Measurements from ENCODE around the gene ELP5.

Gene ELP5

GRCh38 chr17:7262192-7262934 is 10.3 kb downstream of the ELP5 start, which contains the start of gene CLDN7:
Gene CLDN7 (minus strand): TSS chr17:7262478. CDS start chr17:7262043, 435 bp downstream.
- Histone ChIP-seq H3K4me3 (ENCODE audit: low read length) (peak within 1 kb of the TSS; percentile 59), H3K9me3 (replicated peaks; ENCODE audit: low read length) (no peaks in the 10 kb centered on the region), H3K9ac (ENCODE audit: low read depth, low read length) (peak within 1 kb of the TSS; percentile 67), H3K36me3 (ENCODE audit: insufficient read depth, low read length) (peaks cover 14% of the 10 kb centered on the region), H3K27me3 (ENCODE audit: control insufficient read depth, insufficient read depth, low read length) (no peaks in the 10 kb centered on the region), H3K4me2 (ENCODE audit: low read length) (peak within 1 kb of the TSS; percentile 86), H3K4me1 (ENCODE audit: control insufficient read depth, insufficient read depth, low read length) (peaks cover 56% of the 10 kb centered on the region)

DNA sequence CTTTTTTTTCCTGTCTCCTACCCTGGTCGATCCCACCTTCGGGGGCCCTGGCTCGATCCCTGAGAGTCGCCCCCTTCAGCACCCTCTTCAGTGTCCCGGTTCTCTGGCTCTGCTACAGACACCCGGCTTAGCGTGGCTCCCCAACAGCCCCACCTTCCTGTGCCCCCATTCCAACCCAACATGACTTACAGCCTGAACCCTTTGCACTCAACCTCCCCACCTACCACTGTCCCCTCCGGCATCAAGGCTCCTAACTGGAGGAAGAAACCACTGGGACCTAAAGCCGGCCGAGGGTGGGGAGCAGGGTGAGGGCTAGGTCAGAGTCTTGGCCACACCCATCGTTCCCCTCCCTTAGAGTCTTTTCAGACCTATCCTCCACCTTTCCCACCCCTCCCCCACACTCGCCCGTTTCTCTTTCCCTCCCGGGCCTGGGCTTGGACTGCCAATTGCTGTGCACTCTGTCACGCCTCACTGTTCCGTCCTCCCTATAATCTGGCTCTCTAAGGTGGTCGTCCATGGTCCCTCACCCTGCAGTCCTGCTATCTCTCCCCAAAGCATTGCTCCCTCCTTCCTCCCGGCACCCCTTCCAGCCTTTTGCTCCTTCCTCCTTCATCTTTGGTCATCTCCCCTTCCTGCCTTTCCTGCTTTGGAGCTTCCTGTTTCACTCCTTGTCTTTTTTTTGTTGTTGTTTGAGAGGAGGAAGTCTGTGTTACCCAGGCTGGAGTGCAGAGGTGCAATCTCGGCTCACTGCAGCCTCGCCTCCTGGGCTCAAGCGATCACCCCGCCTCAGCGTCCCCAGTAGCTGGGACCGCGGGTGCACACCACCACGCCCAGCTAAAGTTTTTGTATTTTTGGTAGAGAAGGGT is 11.2 kb downstream of the ELP5 start:
- H3K9ac ChIP-seq (ENCODE audit: low read depth, low read length) = peak overlapping the region; percentile 31
- peak overlapping the region; percentile 86 for H3K4me2 ChIP-seq (ENCODE audit: low read length)
- peaks cover 56% of the 10 kb centered on the region for H3K4me1 ChIP-seq (ENCODE audit: control insufficient read depth, insufficient read depth, low read length)
- H3K36me3 ChIP-seq (ENCODE audit: insufficient read depth, low read length) = peaks cover 14% of the 10 kb centered on the region
- H3K27me3 ChIP-seq (ENCODE audit: control insufficient read depth, insufficient read depth, low read length) = no peaks in the 10 kb centered on the region
- peak overlapping the region; percentile 59 for H3K4me3 ChIP-seq (ENCODE audit: low read length)
- H3K9me3 ChIP-seq (replicated peaks; ENCODE audit: low read length) = no peaks in the 10 kb centered on the region

DNA sequence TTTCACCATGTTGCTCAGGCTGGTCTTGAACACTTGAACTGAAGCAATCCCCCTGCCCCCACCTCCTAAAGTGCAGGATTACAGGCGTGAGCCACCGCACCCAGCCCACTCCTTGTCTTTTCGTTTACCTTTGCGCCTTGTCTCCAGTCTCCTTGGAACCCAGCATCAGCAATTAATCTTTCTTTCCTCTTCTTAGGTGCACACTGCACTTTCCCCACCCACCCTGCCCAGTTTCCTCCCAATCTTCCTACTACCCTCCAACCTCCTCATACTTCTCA is 11.7 kb downstream of the ELP5 start:
- H3K4me3 ChIP-seq (ENCODE audit: low read length) = no peak overlapping the region
- H3K4me2 ChIP-seq (ENCODE audit: low read length) = peak overlapping the region; percentile 14
- no peaks in the 10 kb centered on the region for H3K9me3 ChIP-seq (replicated peaks; ENCODE audit: low read length)
- H3K27me3 ChIP-seq (ENCODE audit: control insufficient read depth, insufficient read depth, low read length) = no peaks in the 10 kb centered on the region
- peaks cover 53% of the 10 kb centered on the region for H3K4me1 ChIP-seq (ENCODE audit: control insufficient read depth, insufficient read depth, low read length)
- no peak overlapping the region for H3K9ac ChIP-seq (ENCODE audit: low read depth, low read length)
- peaks cover 10% of the 10 kb centered on the region for H3K36me3 ChIP-seq (ENCODE audit: insufficient read depth, low read length)

DNA sequence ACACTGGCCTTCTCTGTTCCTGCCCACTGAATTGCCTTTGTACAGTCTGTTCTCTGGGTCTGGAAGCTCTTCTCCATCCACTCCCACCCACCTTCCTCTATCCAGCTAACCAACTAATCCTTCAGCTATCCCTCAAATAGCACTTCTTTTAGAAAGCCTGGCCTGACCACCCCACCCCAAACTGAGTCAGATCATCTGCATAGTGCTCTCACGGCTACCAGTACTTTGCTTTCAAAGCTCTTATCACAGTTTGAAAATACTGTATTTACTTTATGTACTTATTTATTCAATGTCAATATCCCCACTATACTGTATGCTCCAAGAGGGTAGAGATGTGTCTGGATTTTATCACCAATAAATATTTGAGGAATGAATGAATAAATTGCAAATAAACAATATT is 14.8 kb downstream of the ELP5 start:
- H3K4me2 ChIP-seq (ENCODE audit: low read length) = peak overlapping the region; percentile 10
- peaks cover 28% of the 10 kb centered on the region for H3K4me1 ChIP-seq (ENCODE audit: control insufficient read depth, insufficient read depth, low read length)
- no peaks in the 10 kb centered on the region for H3K9me3 ChIP-seq (replicated peaks; ENCODE audit: low read length)
- H3K9ac ChIP-seq (ENCODE audit: low read depth, low read length) = no peak overlapping the region
- H3K36me3 ChIP-seq (ENCODE audit: insufficient read depth, low read length) = no peaks in the 10 kb centered on the region
- H3K4me3 ChIP-seq (ENCODE audit: low read length) = peak overlapping the region; percentile 13
- no peaks in the 10 kb centered on the region for H3K27me3 ChIP-seq (ENCODE audit: control insufficient read depth, insufficient read depth, low read length)

GRCh38 chr17:7279448-7279847 is 27.4 kb downstream of the ELP5 start:
- H3K4me3 ChIP-seq (ENCODE audit: low read length) = no peak overlapping the region
- no peak overlapping the region for H3K9ac ChIP-seq (ENCODE audit: low read depth, low read length)
- H3K4me1 ChIP-seq (ENCODE audit: control insufficient read depth, insufficient read depth, low read length) = peaks cover 17% of the 10 kb centered on the region
- peaks cover 27% of the 10 kb centered on the region for H3K27me3 ChIP-seq (ENCODE audit: control insufficient read depth, insufficient read depth, low read length)
- H3K9me3 ChIP-seq (replicated peaks; ENCODE audit: low read length) = no peaks in the 10 kb centered on the region
- no peaks in the 10 kb centered on the region for H3K36me3 ChIP-seq (ENCODE audit: insufficient read depth, low read length)
- no peak overlapping the region for H3K4me2 ChIP-seq (ENCODE audit: low read length)

- peak overlapping the region; percentile 90 for H3K4me2 ChIP-seq (ENCODE audit: low read length)
- H3K9ac ChIP-seq (ENCODE audit: low read depth, low read length) = peak overlapping the region; percentile 52
- H3K9me3 ChIP-seq (replicated peaks; ENCODE audit: low read length) = no peaks in the 10 kb centered on the region
- H3K36me3 ChIP-seq (ENCODE audit: insufficient read depth, low read length) = no peaks in the 10 kb centered on the region
- peaks cover 17% of the 10 kb centered on the region for H3K4me1 ChIP-seq (ENCODE audit: control insufficient read depth, insufficient read depth, low read length)
- H3K4me3 ChIP-seq (ENCODE audit: low read length) = peak overlapping the region; percentile 67
- peaks cover 34% of the 10 kb centered on the region for H3K27me3 ChIP-seq (ENCODE audit: control insufficient read depth, insufficient read depth, low read length)
These were observed 28.6 kb downstream of the ELP5 start for GRCh38 chr17:7280519-7281073.

DNA sequence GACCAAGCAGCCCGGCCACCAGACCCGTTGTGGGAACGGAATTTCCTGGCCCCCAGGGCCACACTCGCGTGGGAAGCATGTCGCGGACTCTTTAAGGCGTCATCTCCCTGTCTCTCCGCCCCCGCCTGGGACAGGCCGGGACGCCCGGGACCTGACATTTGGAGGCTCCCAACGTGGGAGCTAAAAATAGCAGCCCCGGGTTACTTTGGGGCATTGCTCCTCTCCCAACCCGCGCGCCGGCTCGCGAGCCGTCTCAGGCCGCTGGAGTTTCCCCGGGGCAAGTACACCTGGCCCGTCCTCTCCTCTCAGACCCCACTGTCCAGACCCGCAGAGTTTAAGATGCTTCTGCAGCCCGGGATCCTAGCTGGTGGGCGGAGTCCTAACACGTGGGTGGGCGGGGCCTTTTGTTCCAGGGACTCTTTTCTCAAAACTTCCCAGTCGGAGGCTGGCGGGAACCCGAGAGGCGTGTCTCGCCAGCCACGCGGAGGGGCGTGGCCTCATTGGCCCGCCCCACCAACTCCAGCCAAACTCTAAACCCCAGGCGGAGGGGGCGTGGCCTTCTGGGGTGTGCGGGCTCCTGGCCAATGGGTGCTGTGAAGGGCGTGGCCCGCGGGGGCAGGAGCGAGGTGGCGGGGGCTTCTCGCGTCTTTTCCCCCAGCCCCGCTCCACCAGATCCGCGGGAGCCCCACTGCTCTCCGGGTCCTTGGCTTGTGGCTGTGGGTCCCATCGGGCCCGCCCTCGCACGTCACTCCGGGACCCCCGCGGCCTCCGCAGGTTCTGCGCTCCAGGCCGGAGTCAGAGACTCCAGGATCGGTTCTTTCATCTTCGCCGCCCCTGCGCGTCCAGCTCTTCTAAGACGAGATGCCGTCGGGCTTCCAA is 29.3 kb downstream of the ELP5 start, which contains the start of gene SLC2A4:
Gene SLC2A4, plus strand, starts transcription at position 645 of the 879 bp plus-strand sequence. Its CDS starts 217 bp downstream, at position 862.
- H3K4me3 ChIP-seq (ENCODE audit: low read length) = peak within 1 kb of the TSS; percentile 67
- no peaks in the 10 kb centered on the region for H3K9me3 ChIP-seq (replicated peaks; ENCODE audit: low read length)
- H3K4me1 ChIP-seq (ENCODE audit: control insufficient read depth, insufficient read depth, low read length) = peaks cover 17% of the 10 kb centered on the region
- H3K36me3 ChIP-seq (ENCODE audit: insufficient read depth, low read length) = no peaks in the 10 kb centered on the region
- peak within 1 kb of the TSS; percentile 52 for H3K9ac ChIP-seq (ENCODE audit: low read depth, low read length)
- H3K4me2 ChIP-seq (ENCODE audit: low read length) = peak within 1 kb of the TSS; percentile 90
- peaks cover 41% of the 10 kb centered on the region for H3K27me3 ChIP-seq (ENCODE audit: control insufficient read depth, insufficient read depth, low read length)

DNA sequence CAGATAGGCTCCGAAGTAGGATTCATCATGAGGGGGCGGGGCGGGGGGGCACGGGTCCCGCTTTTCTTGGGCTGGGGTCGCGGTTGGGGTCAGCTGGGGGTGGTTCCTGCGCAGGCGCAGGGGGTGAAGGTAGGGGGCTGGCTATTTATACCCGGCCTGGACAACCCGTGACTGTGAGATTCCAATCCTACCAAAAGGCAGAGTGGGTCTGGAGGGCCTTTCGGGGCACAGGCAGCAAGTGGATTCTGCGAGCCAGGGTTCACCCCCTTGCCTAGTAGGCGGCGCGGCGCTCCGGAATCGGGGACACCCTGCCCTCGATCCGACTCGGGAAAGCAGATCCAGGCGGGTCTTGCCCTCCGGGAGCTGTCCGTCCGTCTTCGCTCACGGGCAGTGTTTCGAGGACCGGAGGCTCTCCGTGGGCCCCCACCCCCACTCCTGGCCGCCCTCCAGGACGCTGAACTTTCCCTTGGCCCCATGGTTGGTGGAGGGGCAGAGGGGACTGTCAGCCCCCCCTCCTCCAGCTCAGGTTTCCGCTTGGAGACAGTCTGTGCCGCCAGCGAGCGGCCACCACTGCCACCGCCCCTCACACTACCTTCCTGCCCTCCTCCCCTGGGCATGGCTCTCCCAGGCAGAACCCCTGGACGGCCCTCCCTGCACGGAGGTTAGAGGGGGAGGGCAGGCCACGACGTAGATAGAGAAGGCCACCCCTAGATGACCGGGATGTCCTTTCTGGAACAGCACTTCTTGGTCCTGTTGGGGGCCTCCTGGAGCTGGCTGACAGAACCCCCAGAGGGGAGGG is 30.1 kb downstream of the ELP5 start:
- H3K4me3 ChIP-seq (ENCODE audit: low read length) = peak overlapping the region; percentile 60
- H3K4me2 ChIP-seq (ENCODE audit: low read length) = peak overlapping the region; percentile 90
- H3K9ac ChIP-seq (ENCODE audit: low read depth, low read length) = no peak overlapping the region
- peaks cover 17% of the 10 kb centered on the region for H3K4me1 ChIP-seq (ENCODE audit: control insufficient read depth, insufficient read depth, low read length)
- no peaks in the 10 kb centered on the region for H3K9me3 ChIP-seq (replicated peaks; ENCODE audit: low read length)
- H3K36me3 ChIP-seq (ENCODE audit: insufficient read depth, low read length) = no peaks in the 10 kb centered on the region
- peaks cover 43% of the 10 kb centered on the region for H3K27me3 ChIP-seq (ENCODE audit: control insufficient read depth, insufficient read depth, low read length)

DNA sequence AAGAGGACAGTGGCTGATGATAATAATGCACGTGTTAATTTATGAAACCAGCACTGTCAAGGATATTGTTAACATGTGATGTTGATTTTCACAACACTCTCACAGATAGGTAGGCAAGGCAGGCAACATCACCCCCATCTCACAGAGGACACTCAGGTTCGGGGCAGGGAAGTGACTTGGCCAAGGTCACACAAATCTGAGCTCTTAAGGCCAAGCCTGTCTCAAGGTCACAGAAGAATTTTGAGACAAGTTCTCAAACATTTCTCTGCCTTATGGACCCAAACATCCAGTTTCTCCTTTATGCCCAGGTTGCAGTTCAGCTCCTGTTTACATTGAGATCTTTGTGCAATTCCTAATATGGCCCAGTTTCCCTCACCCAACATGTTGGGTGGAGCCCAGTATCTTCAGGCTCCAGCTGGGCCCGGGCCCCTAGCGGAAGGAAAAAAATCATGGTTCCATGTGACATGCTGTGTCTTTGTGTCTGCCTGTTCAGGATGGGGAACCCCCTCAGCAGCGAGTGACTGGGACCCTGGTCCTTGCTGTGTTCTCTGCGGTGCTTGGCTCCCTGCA is 30.8 kb downstream of the ELP5 start:
- peaks cover 17% of the 10 kb centered on the region for H3K4me1 ChIP-seq (ENCODE audit: control insufficient read depth, insufficient read depth, low read length)
- no peaks in the 10 kb centered on the region for H3K36me3 ChIP-seq (ENCODE audit: insufficient read depth, low read length)
- peaks cover 50% of the 10 kb centered on the region for H3K27me3 ChIP-seq (ENCODE audit: control insufficient read depth, insufficient read depth, low read length)
- H3K9me3 ChIP-seq (replicated peaks; ENCODE audit: low read length) = no peaks in the 10 kb centered on the region
- H3K4me2 ChIP-seq (ENCODE audit: low read length) = no peak overlapping the region
- H3K4me3 ChIP-seq (ENCODE audit: low read length) = no peak overlapping the region
- no peak overlapping the region for H3K9ac ChIP-seq (ENCODE audit: low read depth, low read length)

DNA sequence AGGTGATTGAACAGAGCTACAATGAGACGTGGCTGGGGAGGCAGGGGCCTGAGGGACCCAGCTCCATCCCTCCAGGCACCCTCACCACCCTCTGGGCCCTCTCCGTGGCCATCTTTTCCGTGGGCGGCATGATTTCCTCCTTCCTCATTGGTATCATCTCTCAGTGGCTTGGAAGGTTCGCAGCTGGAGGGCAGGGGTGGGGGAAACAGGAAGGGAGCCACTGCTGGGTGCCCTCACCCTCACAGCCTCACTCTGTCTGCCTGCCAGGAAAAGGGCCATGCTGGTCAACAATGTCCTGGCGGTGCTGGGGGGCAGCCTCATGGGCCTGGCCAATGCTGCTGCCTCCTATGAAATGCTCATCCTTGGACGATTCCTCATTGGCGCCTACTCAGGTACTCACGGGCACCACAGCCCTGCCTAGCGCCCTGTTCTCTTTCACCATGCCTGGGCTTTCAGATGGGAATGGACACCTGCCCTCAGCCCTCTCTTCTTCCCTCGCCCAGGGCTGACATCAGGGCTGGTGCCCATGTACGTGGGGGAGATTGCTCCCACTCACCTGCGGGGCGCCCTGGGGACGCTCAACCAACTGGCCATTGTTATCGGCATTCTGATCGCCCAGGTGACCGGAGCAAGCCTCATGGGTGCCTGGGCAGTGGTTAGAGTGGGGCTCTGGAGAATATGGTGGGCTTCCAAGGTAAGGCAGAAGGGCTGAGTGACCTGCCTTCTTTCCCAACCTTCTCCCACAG is 31.6 kb downstream of the ELP5 start:
- no peaks in the 10 kb centered on the region for H3K36me3 ChIP-seq (ENCODE audit: insufficient read depth, low read length)
- no peaks in the 10 kb centered on the region for H3K9me3 ChIP-seq (replicated peaks; ENCODE audit: low read length)
- H3K4me1 ChIP-seq (ENCODE audit: control insufficient read depth, insufficient read depth, low read length) = peaks cover 17% of the 10 kb centered on the region
- H3K27me3 ChIP-seq (ENCODE audit: control insufficient read depth, insufficient read depth, low read length) = peaks cover 58% of the 10 kb centered on the region
- H3K4me3 ChIP-seq (ENCODE audit: low read length) = no peak overlapping the region
- H3K9ac ChIP-seq (ENCODE audit: low read depth, low read length) = no peak overlapping the region
- H3K4me2 ChIP-seq (ENCODE audit: low read length) = no peak overlapping the region
